Astrocyte (in vitro differentiated cells and primary cell): Measurements from ENCODE around the gene RMDN3. TPM values are rescaled to one million over a fixed set of nuclear protein-coding genes. Genes with fewer than 3 reads are reported as not detected.

Source experiments
- DNase-seq: peaks from one replicate; pipeline ENCODE4 v3.0.0-alpha.2; 2010; ENCODE audit warnings: low read depth
- FAIRE-seq: peaks from 2 replicates; lab custom pipeline; 2011; peaks lifted over from hg19 to GRCh38; lab: Jason Lieb, UNC
- H2AFZ ChIP-seq: 2 replicates; pipeline ENCODE4 v1.6.0; 2012; ENCODE audit warnings: low read depth, low read length, inconsistent platforms
- H3K27ac ChIP-seq: 2 replicates; pipeline ENCODE4 v1.5.1; 2011; ENCODE audit warnings: low read depth, low read length, inconsistent platforms
- H3K27me3 ChIP-seq: 2 replicates; pipeline ENCODE4 v1.6.0; 2011; ENCODE audit warnings: low read length, inconsistent platforms; ENCODE audit not compliant: insufficient read depth
- H3K36me3 ChIP-seq: 2 replicates; pipeline ENCODE4 v1.5.1; 2011; ENCODE audit warnings: low read length, inconsistent platforms; ENCODE audit not compliant: insufficient read depth
- H3K4me1 ChIP-seq: 2 replicates; pipeline ENCODE4 v1.5.1; 2011; ENCODE audit warnings: low read length, inconsistent platforms; ENCODE audit not compliant: insufficient read depth
- H3K4me2 ChIP-seq: 2 replicates; pipeline ENCODE4 v1.6.0; 2012; ENCODE audit warnings: low read length, inconsistent platforms
- H3K4me3 ChIP-seq: 2 replicates; pipeline ENCODE4 v1.5.1; 2011; ENCODE audit warnings: low read depth, mild to moderate bottlenecking, low read length, inconsistent platforms; ENCODE audit not compliant: insufficient read depth
- H3K79me2 ChIP-seq: 2 replicates; pipeline ENCODE4 v1.6.0; 2012; ENCODE audit warnings: mild to moderate bottlenecking, low read length, inconsistent platforms; ENCODE audit not compliant: insufficient read depth
- H3K9ac ChIP-seq: 2 replicates; pipeline ENCODE4 v1.6.0; 2012; ENCODE audit warnings: mild to moderate bottlenecking, low read length, inconsistent platforms
- H3K9me3 ChIP-seq: 2 replicates; pipeline ENCODE4 v1.5.1; 2012; ENCODE audit warnings: low read depth, mild to moderate bottlenecking, low read length, inconsistent platforms; ENCODE audit not compliant: insufficient read depth
- H4K20me1 ChIP-seq: 2 replicates; pipeline ENCODE4 v1.6.0; 2012; ENCODE audit warnings: low read length, inconsistent platforms; ENCODE audit not compliant: insufficient read depth
- H3K27ac Mint-ChIP-seq: one replicate; pipeline ENCODE4 v1.8.0; 2021; ENCODE audit warnings: mild to moderate bottlenecking, mixed read lengths; ENCODE audit not compliant: unreplicated experiment
- H3K27me3 Mint-ChIP-seq: one replicate; pipeline ENCODE4 v1.8.0; 2021; ENCODE audit warnings: low read depth, mixed read lengths; ENCODE audit not compliant: unreplicated experiment
- H3K36me3 Mint-ChIP-seq: one replicate; pipeline ENCODE4 v1.8.0; 2021; ENCODE audit warnings: low read depth, mixed read lengths; ENCODE audit not compliant: unreplicated experiment
- H3K4me1 Mint-ChIP-seq: one replicate; pipeline ENCODE4 v1.8.0; 2021; ENCODE audit warnings: low read depth, mixed read lengths; ENCODE audit not compliant: unreplicated experiment
- H3K4me3 Mint-ChIP-seq: one replicate; pipeline ENCODE4 v1.8.0; 2021; ENCODE audit warnings: mild to moderate bottlenecking, moderate library complexity, mixed read lengths; ENCODE audit not compliant: unreplicated experiment
- H3K9me3 Mint-ChIP-seq: one replicate; pipeline ENCODE4 v1.8.0; 2021; ENCODE audit warnings: mild to moderate bottlenecking, mixed read lengths; ENCODE audit not compliant: unreplicated experiment
- CTCF ChIP-seq: IDR thresholded peaks from 2 replicates; pipeline ENCODE4 v1.5.1; 2011; ENCODE audit warnings: low read depth, mild to moderate bottlenecking, inconsistent platforms, low read length, moderate library complexity; ENCODE audit not compliant: insufficient read depth
- EZH2 ChIP-seq: IDR thresholded peaks from 2 replicates; pipeline ENCODE4 v1.6.1; 2012; ENCODE audit warnings: mild to moderate bottlenecking, low read length, inconsistent platforms; ENCODE audit not compliant: insufficient read depth
- total RNA-seq: library from RNA; stranded (reverse); gene quantifications from 2 replicates; pipeline ENCODE4 v1.2.1, GENCODE V29; 2021

Gene RMDN3
- total RNA-seq, 1 donor from 2014 or later = 32.0 TPM

- peaks cover 8% of the 10 kb centered on the region for H3K4me1 ChIP-seq
- Mint-ChIP-seq H3K4me1 (peaks cover 8% of the 10 kb centered on the region), H3K36me3 (peaks cover 6% of the 10 kb centered on the region), H3K27me3 (no peaks in the 10 kb centered on the region), H3K27ac (no peak overlapping the region), H3K4me3 (no peak overlapping the region), H3K9me3 (no peaks in the 10 kb centered on the region)
- H4K20me1 ChIP-seq = peaks cover 24% of the 10 kb centered on the region
- no peak for DNase-seq
- H3K27me3 ChIP-seq = no peaks in the 10 kb centered on the region
- H3K79me2 ChIP-seq = peaks cover 53% of the 10 kb centered on the region
- H3K4me3 ChIP-seq = no peak overlapping the region
- no peak overlapping the region for H3K9ac ChIP-seq
- TF ChIP-seq CTCF (no peak), EZH2 (no peak)
- H3K9me3 ChIP-seq = no peaks in the 10 kb centered on the region
- H3K4me2 ChIP-seq = no peak overlapping the region
- no peak overlapping the region for H3K27ac ChIP-seq
- no peak for FAIRE-seq
- no peaks in the 10 kb centered on the region for H3K36me3 ChIP-seq
- H2AFZ ChIP-seq = no peak overlapping the region
Measured at GRCh38 chr15:40803076-40803475, 48.0 kb upstream of the RMDN3 start.

- Mint-ChIP-seq H3K27ac (no peak overlapping the region), H3K27me3 (no peaks in the 10 kb centered on the region), H3K4me3 (no peak overlapping the region), H3K4me1 (peaks cover 6% of the 10 kb centered on the region), H3K9me3 (no peaks in the 10 kb centered on the region), H3K36me3 (peaks cover 7% of the 10 kb centered on the region)
- no peak for FAIRE-seq
- Histone ChIP-seq H3K36me3 (no peaks in the 10 kb centered on the region), H3K27me3 (no peaks in the 10 kb centered on the region), H3K4me1 (no peaks in the 10 kb centered on the region), H2AFZ (no peak overlapping the region), H3K79me2 (peaks cover 55% of the 10 kb centered on the region), H3K4me3 (no peak overlapping the region), H3K9ac (no peak overlapping the region), H4K20me1 (peaks cover 37% of the 10 kb centered on the region), H3K27ac (no peak overlapping the region), H3K4me2 (no peak overlapping the region), H3K9me3 (no peaks in the 10 kb centered on the region)
- TF ChIP-seq EZH2 = no peak
- TF ChIP-seq CTCF = no peak
- no peak for DNase-seq
Measured at GRCh38 chr15:40799523-40799922, 44.5 kb upstream of the RMDN3 start.

GRCh38 chr15:40796512-40796911, 41.5 kb upstream of the RMDN3 start:
- DNase-seq = no peak
- peaks cover 40% of the 10 kb centered on the region for H3K79me2 ChIP-seq
- FAIRE-seq = no peak

More at GRCh38 chr15:40796512-40796911, 41.5 kb upstream of the RMDN3 start:
- Histone ChIP-seq H2AFZ (no peak overlapping the region), H3K27me3 (no peaks in the 10 kb centered on the region), H3K4me1 (peaks cover 16% of the 10 kb centered on the region), H3K9ac (no peak overlapping the region), H3K9me3 (no peaks in the 10 kb centered on the region), H3K4me3 (no peak overlapping the region), H3K4me2 (no peak overlapping the region), H3K27ac (no peak overlapping the region), H3K36me3 (peaks cover 3% of the 10 kb centered on the region), H4K20me1 (peaks cover 18% of the 10 kb centered on the region)
- TF ChIP-seq EZH2 (no peak), CTCF (no peak)
- Mint-ChIP-seq H3K27ac (no peak overlapping the region), H3K36me3 (peaks cover 17% of the 10 kb centered on the region), H3K4me1 (peaks cover 15% of the 10 kb centered on the region), H3K9me3 (no peaks in the 10 kb centered on the region), H3K4me3 (no peak overlapping the region), H3K27me3 (no peaks in the 10 kb centered on the region)
